GM20431 (cell line): Measurements from ENCODE around the gene GADD45A.
"Not testable (repeated sequence)": the region's sequence is repeated elsewhere in the genome, so short reads cannot be mapped to it uniquely, and the experiment has no call there.

Experiments
- in situ Hi-C: fragments of 300-500 bp; cut with MseI, MboI; formaldehyde crosslinking; loops from one replicate; pipeline ENCODE4 v1.15.0; 2020; ENCODE audit warnings: low sequenced_read_pairs; ENCODE audit not compliant: unreplicated experiment

GADD45A gene, protein sequence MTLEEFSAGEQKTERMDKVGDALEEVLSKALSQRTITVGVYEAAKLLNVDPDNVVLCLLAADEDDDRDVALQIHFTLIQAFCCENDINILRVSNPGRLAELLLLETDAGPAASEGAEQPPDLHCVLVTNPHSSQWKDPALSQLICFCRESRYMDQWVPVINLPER

DNA sequence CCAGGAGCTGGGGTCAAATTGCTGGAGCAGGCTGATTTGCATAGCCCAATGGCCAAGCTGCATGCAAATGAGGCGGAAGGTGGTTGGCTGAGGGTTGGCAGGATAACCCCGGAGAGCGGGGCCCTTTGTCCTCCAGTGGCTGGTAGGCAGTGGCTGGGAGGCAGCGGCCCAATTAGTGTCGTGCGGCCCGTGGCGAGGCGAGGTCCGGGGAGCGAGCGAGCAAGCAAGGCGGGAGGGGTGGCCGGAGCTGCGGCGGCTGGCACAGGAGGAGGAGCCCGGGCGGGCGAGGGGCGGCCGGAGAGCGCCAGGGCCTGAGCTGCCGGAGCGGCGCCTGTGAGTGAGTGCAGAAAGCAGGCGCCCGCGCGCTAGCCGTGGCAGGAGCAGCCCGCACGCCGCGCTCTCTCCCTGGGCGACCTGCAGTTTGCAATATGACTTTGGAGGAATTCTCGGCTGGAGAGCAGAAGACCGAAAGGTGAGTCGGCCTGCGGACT is at the start of gene GADD45A:
Gene GADD45A (plus strand): TSS at position 135 of the 491 bp plus-strand sequence. CDS start 294 bp downstream, at position 429.
- in situ Hi-C loops = loop anchor here (10.0 kb wide), 1 partner anchor 70 kb away; no protein-coding TSS in a partner anchor

DNA sequence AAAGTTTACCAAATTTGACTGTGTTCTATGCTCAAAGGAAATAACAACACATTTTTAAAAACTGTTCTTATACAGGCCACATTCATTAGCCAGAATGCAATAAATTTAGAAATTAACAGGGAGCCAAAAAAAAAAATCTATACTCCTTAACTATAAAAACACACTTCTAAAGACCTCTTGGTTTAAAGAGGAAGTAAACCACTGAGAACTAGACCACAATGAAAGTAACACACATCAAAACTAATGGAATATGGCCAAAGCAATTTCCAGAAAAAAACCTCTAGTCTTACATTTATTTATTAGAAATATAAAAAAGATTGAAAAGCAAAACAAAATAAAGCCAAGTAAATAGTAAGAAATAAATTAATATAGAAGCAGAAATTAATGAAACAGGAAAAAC is 48.9 kb upstream of the GADD45A start:
- in situ Hi-C loops = no loop called here

- in situ Hi-C loops = no loop called here
Observed at GRCh38 chr1:67639361-67639760, 45.6 kb upstream of the GADD45A start.

DNA sequence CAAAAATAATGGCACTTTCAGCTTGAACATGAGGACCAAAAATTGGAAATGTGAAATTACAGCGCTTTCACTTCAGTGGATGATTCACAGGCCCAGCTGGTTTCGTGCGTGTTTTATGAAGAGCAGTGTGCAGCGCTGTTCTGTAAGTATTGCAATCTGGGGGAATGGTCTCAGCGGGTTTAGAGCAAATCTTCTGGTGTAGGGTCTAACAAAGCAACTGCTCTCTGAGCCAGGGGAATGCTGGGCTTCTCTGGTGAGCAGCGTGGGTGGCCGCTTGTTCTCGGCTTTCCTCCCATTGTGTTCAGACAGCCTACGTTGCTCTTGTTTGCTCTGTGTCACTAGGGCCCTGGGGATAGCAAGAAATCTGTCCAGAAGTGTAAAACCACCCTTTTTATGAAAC is 42.4 kb upstream of the GADD45A start:
- in situ Hi-C loops = no loop called here

GRCh38 chr1:67644566-67644965 is 40.4 kb upstream of the GADD45A start:
- in situ Hi-C loops = no loop called here

DNA sequence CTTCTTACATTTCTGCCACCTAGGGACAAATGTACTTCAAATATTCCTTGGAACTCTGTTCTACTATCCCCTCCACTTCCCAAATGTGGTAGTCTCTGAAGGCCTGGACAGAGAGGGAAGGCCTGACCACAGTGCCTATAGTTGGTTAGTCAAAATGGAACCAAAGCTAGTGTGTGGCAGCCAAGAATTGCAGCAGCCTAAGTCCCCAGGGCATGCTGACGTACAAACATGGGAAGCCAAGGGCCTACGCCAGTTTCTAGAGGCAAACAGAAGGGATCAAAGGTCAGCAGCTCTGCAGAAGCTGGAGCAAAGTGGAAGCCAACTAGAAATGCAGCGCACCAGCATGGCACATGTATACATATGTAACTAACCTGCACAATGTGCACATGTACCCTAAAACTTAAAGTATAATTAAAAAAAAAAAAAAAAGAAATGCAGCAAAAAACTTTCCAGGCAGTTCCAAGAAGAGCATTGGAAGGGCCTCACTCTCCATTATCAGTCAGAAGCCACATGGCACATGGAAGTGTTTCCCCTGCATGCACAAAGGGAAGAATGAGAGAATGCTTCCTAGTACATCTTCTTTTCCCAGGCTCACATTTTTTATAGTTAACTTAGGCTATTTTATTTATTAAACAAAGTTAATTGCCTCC is 39.4 kb upstream of the GADD45A start:
- in situ Hi-C loops = no loop called here

GRCh38 chr1:67646145-67647035 is 38.6 kb upstream of the GADD45A start:
- in situ Hi-C loops = no loop called here

DNA sequence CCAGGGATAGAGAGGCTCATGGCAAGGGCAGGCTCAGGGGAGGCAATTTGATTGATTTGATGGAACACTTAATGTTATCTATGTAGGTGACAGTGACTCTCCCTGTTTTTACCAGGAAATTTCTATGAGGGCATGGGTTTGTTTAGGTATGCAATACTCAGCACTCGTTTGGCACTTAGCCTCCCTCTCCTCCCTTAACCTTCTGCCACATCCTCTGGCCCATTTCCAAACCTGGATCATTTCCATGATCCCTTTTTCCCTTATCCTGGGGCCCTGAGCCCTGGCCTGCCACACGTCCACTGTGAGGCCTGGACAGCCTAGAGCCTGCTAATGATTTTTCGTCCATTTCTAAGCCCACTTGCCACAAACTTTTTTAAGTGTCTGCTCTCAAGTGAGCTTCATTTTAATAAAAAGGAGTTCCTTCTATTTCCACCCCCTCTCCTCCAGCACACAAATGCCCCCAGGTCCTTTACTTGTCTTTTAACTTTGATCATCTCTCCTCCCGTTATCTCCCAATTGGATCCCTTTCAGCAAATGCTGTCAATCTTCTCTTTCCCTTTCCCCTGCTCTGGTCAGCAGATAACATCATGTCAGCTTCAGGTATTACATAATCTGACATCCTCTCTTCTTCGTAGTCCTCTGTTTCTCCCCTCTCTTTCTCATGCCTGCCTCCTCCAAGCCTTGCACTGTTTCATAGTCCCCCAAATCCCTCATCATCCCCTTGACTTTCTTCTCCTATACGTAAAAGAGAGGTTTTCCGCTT is 37.8 kb upstream of the GADD45A start:
- in situ Hi-C loops = no loop called here

- in situ Hi-C loops = no loop called here
Observed at GRCh38 chr1:67647814-67648358, 37.1 kb upstream of the GADD45A start.

GRCh38 chr1:67648582-67649326 is 36.2 kb upstream of the GADD45A start:
- in situ Hi-C loops = no loop called here

DNA sequence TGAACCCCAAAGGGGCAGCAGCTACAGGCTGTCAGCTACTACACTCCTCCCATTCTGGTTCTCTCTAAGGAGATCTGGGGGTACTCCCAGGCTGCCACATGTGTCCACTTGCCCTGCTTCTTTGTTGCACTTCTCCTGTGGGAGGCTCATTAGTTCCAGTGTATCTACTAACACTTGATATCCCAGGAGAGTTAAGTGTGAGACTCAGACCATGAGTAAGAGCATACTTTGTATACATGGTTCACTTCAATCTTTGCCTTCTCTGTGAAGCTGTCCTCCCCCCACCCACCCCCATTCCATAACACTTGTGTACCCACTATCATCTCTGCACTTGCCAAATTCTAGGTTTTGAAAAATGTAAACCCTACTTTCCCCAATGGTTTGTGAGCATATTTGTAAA is 34.9 kb upstream of the GADD45A start:
- in situ Hi-C loops = no loop called here

GRCh38 chr1:67651031-67651430 is 34.0 kb upstream of the GADD45A start:
- in situ Hi-C loops = no loop called here

DNA sequence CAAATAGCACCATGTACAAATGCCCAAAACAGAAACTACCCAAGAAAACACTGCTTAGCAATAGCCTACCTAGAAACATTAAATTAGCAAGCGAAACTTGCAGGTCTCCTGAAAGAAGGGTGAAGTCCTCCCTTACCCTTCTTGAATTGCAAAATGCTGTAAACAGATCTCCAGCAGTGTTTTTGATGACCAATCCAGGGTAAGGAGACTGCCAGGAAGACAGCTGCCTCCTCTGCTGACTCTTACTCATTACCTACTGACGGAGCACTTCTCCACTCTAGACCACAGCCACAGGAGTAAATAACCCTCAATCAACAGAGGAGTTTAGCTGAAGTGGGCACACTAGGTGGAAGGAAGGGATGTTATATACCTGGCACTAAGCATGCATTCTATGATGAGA is 32.2 kb upstream of the GADD45A start:
- in situ Hi-C loops = no loop called here

GRCh38 chr1:67653304-67653703 is 31.7 kb upstream of the GADD45A start:
- in situ Hi-C loops = no loop called here

- in situ Hi-C loops = no loop called here
Observed at GRCh38 chr1:67655581-67655980, 29.4 kb upstream of the GADD45A start.

DNA sequence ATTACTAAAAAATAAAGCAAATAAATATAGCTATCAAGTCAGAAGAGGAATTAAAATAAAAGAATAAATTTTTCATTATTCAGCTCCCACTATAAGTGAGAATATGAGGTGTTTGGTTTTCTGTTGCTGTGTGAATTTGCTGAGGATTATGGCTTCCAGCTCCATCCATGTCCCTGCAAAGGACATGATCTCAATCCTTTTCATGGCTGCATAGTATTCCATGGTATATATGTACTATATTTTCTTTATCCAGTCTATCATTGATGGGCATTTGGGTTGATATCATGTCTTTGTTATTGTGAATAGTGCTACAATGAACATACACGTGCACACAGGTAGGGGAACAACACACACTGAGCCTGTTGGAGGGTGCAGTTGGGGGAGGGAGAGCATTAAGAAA is 27.8 kb upstream of the GADD45A start:
- in situ Hi-C loops = not testable (repeated sequence)

- in situ Hi-C loops = no loop called here
Observed at GRCh38 chr1:67659229-67659628, 25.8 kb upstream of the GADD45A start.

- in situ Hi-C loops = no loop called here
Observed at GRCh38 chr1:67662884-67663283, 22.1 kb upstream of the GADD45A start.

DNA sequence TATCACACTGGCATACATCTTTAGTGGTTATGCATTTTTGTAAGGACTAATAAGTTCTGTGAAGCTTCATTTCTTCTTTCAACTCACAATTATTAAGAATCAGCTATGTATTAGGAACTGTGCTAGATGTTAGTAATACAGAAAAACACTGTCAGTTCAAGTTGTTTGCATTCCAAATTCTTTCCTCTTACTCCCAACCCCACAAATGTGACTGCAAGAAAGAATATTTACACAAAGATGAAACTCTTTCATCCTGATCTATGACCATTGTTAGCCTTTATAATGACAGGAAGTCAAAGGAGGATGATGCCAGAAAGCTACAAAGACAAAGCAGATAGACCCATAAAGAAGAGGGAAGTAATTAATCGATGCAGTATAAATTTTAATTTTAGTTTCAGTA is 21.0 kb upstream of the GADD45A start:
- in situ Hi-C loops = no loop called here
